Stimulated activated CD8-positive, alpha-beta memory T cell treated with anti-CD3 and anti-CD28 coated beads, Interleukin-15, amount 100 ng/mL, for 4 hours (primary cell): Measurements from ENCODE around the gene LEP.

Experiments used
- DNase-seq, 2 donors: peaks; one replicate each; pipeline ENCODE4 v3.0.0-alpha.2; 2020; ENCODE audit warnings: low read depth in 2 of 2

LEP gene

GRCh38 chr7:128244861-128245260, 3.8 kb downstream of the LEP start:
- no peak for DNase-seq

DNA sequence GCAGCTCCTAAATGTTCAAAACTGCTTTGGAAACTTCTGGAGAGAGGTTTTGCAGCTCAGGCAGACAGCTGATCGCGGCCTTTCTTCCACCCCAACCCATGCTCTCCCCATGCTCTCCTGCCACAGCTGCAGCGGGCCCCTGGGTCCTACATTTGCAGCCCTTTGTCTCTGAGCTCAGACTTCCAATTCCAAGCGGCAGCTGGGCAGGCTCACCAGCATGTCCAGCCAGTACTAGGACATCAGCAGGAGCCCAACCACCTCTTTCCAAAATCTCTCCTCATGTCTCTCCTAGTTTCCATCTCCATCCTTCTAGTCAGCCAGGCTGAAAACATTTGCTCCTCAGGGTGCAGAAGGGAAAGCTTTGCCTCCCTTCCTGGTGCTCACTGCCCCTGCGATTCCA, 6.0 kb downstream of the LEP start:
- DNase-seq: no peak

- DNase-seq: no peak
These were observed 6.6 kb downstream of the LEP start for GRCh38 chr7:128247640-128248194.

- DNase-seq: no peak
These were observed 10.3 kb downstream of the LEP start for GRCh38 chr7:128251337-128251736.

DNA sequence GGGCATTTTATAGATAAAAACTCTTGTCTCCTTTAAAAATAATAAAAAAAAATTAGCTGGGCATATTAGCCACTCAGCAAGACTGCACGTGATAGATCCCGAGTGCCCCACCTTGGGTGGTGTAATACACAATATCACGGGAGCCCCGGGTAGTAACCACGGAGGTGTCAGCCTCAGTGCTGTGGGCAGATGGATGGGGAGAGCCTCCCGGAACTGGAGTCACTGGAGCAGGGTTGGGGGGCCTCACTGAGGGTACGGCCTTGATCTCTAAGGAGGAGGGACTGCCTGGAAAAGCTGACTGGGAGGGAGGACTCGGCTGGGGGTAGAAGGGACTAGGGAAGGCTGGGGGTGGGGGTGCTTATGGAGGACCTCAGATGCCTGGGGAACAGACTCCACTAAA, 12.6 kb downstream of the LEP start:
- DNase-seq: no peak

DNA sequence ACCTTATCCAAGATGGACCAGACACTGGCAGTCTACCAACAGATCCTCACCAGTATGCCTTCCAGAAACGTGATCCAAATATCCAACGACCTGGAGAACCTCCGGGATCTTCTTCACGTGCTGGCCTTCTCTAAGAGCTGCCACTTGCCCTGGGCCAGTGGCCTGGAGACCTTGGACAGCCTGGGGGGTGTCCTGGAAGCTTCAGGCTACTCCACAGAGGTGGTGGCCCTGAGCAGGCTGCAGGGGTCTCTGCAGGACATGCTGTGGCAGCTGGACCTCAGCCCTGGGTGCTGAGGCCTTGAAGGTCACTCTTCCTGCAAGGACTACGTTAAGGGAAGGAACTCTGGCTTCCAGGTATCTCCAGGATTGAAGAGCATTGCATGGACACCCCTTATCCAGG, 13.4 kb downstream of the LEP start:
- no peak for DNase-seq

DNA sequence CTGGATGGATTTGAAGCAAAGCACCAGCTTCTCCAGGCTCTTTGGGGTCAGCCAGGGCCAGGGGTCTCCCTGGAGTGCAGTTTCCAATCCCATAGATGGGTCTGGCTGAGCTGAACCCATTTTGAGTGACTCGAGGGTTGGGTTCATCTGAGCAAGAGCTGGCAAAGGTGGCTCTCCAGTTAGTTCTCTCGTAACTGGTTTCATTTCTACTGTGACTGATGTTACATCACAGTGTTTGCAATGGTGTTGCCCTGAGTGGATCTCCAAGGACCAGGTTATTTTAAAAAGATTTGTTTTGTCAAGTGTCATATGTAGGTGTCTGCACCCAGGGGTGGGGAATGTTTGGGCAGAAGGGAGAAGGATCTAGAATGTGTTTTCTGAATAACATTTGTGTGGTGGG, 14.2 kb downstream of the LEP start:
- no peak for DNase-seq

DNA sequence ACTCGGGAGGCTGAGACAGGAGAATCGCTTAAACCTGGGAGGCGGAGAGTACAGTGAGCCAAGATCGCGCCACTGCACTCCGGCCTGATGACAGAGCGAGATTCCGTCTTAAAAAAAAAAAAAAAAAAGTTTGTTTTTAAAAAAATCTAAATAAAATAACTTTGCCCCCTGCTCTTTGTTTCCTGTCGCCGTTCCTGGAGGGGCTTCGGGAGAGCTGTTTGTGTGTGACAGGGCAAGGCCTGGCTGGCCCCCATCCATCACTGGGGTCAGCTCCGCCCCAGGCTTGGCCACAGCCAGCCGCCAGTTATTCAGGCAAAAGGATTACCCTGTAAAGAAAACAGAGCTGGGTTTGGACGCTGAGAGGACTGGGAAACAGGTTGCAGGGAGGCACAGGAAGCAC, 16.4 kb downstream of the LEP start:
- no peak for DNase-seq

DNA sequence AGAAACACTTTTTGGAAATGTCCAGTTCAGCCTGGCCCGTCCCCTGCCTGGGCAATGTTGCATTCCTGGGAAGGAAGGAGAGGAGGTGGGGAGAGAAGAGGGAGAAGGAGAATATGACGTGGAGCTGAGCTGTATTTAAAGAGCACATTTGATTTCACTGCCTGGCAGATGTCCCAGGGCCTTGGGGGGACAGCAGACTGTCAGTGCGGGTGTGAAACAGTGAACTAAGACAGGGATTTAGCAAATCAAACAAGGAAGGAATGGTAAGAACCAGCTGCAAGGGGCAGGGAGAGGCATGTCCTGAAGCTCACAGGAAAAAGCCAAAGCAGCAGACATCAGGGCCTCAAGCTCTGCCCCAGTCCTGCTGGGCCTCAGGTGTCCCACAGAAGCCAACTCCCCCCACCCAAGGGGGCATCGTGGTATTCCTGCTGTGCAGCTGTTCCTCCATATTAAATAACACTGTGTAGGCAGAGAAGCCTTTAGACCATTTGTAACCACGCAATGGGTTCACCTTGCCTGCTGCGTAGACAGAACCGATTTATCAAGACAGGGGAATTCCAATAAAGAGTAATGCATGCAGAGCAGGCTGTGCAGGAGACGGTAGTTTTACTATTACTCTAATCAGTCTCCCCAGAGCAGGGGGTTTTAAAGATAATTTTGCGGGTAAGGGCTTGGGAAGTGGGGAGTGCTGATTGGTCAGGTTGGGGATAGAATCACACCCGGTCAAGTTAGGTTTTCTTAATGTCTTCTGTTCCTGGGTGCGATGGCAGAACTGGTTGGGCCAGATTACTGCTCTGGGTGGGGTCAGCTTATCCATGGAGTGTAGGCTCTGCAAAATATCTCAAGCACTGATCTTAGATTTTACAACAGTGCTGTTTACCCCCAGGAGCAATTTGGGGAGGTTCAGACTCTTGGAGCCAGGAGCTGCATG, 18.3 kb downstream of the LEP start:
- no peak for DNase-seq

GRCh38 chr7:128260069-128260795, 19.2 kb downstream of the LEP start:
- no peak for DNase-seq

GRCh38 chr7:128262273-128263028, 21.4 kb downstream of the LEP start:
- DNase-seq: no peak

GRCh38 chr7:128263420-128263819, 22.3 kb downstream of the LEP start:
- no peak for DNase-seq

DNA sequence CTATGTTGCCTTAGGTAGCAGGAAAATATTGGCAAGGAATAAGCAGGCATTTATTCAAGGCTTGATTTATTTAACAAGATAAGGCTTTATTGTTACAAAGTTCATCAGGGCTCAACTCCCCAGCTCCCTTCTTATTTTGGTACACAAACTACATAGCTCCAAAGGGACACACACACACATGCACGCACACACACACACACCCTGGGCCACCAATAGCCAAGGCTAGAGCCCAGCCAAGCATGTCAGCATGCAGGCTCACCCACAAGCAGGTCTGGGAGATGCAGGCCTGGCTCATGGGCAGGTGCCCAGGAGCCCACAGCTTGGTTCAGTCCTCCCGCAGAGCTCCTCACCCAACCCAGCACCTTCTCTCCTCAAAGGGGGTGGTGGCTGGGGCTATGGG, 23.4 kb downstream of the LEP start:
- DNase-seq: no peak

- no peak for DNase-seq
These were observed 24.3 kb downstream of the LEP start for GRCh38 chr7:128265156-128265905.

DNA sequence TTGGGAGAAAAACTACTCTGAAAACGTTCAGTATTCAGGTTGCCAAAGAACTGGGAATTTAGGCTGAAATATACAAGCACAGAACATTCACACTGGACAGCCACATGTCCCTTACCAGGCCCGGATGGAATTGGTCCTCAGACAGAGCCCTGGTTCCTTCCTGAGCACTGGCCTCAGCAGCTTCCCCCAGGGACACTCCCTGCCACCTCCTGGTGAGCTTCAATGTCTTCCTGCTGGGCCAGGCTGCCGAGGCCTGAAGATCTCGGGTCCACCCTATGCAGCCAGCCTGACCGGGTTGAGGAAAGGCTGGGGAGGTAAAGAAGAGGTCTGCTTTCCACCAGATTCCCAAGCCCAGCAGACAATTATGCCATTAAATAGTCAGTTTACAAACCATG, 24.8 kb downstream of the LEP start:
- DNase-seq: no peak

DNA sequence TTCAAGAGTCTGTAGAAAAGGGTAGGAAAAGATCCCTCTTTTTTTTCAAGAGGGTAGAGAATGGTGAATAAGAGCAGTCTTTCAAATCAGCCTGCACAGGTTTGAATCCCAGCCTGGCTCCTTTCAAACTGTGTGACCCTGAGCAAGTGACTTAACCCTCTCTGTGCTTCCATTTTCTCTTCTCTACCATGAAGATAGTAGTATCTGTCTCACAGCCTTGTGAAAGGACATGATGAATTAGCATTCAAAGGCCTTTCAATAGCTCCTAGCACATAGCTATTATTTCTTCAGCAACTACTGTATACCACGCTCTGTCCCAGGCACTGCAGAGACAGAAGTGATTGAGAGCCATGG, 25.4 kb downstream of the LEP start:
- no peak for DNase-seq

DNA sequence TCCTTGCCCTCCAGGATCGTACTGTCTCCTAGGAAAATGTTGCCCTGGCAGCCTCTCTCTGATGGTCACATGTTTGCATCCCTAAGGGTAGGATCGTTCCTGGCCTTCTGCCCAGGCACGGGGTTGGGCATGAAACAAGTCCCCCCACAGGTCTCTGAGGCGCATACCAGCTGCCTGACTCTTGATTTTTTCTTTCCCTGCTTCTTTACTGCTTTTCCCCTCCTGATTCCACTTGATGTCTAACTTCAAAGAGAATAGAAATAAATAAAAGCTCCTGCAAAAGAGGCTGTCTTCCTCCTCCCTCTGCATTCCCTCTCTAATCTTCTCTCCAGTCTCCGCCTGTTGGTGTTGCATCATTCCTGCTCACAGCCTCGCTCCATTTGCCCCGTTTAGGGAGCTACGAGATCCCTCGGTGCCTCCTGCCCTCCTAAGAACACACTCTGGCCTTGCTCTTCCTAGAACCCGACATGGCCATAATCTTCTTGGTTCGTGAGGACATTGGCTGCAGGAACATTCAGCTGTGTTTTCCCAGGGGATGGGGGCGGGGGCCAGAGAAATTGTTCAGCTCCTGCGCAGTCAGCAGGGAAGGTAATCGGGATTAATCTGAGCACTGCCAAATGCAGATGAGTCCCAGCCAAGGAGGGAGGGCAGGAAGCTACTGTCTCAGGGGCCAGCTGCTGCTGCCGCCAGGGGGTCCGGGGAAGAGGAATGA, 26.0 kb downstream of the LEP start:
- no peak for DNase-seq

DNA sequence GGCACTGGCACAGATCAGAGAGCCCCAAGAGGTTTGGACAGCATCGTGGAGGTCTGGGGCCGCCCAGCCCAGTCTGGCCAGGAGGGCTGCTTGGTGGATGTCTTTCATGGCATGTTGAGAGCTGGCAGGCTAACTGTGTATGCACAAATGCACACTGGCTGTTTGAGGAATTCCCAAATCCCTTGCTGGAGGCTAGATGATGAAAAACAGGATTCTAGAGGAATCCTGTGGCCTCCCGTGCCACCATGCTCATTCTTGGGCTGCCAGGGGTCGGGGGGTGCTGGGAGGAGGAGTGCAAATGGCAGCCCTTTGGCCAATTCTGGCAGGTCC, 26.5 kb downstream of the LEP start:
- no peak for DNase-seq

DNA sequence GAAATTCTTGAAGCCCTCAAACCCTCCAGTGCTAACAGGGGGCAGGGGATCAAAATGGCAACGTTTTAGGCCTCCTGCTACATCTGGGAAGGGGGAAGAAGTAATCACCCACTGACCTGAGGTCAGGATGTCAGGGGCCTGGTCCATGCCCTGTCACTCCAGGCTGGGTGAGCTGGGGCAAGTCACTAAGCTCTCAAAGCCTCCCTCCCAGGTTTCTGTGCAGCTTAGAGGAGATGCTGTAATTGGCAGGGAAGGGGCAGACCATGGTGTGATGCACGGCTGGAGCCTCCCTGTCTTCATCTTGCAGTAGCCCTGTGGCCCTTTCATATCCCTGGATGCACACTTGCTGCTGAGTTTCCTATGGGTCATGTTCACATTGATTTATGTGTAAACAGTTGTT, 27.2 kb downstream of the LEP start:
- DNase-seq: no peak

GRCh38 chr7:128270826-128271272, 29.8 kb downstream of the LEP start:
- DNase-seq: no peak

DNA sequence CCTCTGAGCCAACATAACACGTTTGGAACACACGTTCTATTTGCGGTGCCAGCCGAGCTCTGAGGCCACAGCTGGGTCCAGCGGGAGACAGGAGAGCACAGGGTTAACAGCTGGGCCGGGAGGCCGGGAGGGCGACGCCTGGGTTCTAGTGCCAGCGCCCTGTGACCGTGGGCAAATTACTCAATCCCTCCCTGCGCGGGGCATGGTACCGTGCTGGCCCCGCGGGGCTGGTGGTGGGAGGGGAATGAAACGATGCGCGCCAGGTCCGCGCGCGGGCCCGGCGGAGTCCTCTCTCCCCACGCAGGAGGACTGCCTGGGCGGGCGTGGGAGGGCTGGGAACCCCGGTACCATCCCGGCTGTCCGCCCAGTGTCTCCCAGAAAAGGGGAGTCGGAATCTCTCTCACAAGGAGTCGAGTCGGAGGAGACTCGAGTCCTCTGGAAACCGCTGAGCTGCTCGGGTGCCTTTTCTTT, 30.4 kb downstream of the LEP start:
- DNase-seq: no peak
